Colonic mucosa (tissue), 4 donors: ENCODE results near the gene DPH2. TPM values are rescaled to one million over a fixed set of nuclear protein-coding genes. Genes with fewer than 3 reads are reported as not detected.
A peak's percentile ranks its signal among the peaks of the same experiment; 100 is the strongest.

Source experiments
- DNase-seq: peaks from one replicate; pipeline ENCODE4 v3.0.0-alpha.2; 2020
- H3K27ac ChIP-seq: fragments of 200-600 bp; one replicate; pipeline ENCODE4 v1.8.0; 2021
- H3K27me3 ChIP-seq: fragments of 200-600 bp; one replicate; pipeline ENCODE4 v1.8.0; 2021
- H3K36me3 ChIP-seq: fragments of 200-600 bp; one replicate; pipeline ENCODE4 v1.8.0; 2021
- H3K4me1 ChIP-seq: fragments of 200-600 bp; one replicate; pipeline ENCODE4 v1.8.0; 2021; ENCODE audit warnings: mild to moderate bottlenecking
- H3K4me3 ChIP-seq: fragments of 200-600 bp; one replicate; pipeline ENCODE4 v1.8.0; 2021
- H3K9ac ChIP-seq, 2 donors: one replicate each; pipeline ENCODE4 v1.7.0; 2013; ENCODE audit warnings: control low read depth in 2 of 2, low read depth in 2 of 2, low read length in 2 of 2
- H3K9me3 ChIP-seq: fragments of 200-600 bp; one replicate; pipeline ENCODE4 v1.8.0; 2021
- CTCF ChIP-seq: fragments of 200-600 bp; IDR thresholded peaks from one replicate; pipeline ENCODE4 v1.8.0; 2022; ENCODE audit warnings: antibody characterized with exemption, mild to moderate bottlenecking
- intact Hi-C: fragments of 100-400 bp; cut with DNase I; formaldehyde crosslinking; loops from one replicate; pipeline ENCODE4 v1.14.1; 2022
- total RNA-seq, 2 donors: library from RNA; stranded (reverse); fragmentation: NEBNext Ultra II Directional in 1 of 2; extraction: Animal tissue kit (Norgen Biotek cat#: 25700) in 1 of 2; gene quantifications; one replicate each; pipeline ENCODE4 v1.2.1, GENCODE V29; 2021
- donor health status: healthy.
- donor health status: DM: no; HTN: no; CAD: no.
- donor health status: DM: no; HTN: no; CAD: no.

The DPH2 gene
- total RNA-seq, 2 donors from 2014 or later = 11.5 to 43.1 TPM

- Histone ChIP-seq H3K4me1 (peaks cover 13% of the 10 kb centered on the region), H3K27ac (no peak overlapping the region), H3K27me3 (no peaks in the 10 kb centered on the region), H3K36me3 (no peaks in the 10 kb centered on the region), H3K9ac (no peak overlapping the region), H3K4me3 (no peak overlapping the region), H3K9me3 (no peaks in the 10 kb centered on the region)
- intact Hi-C loops = no loop called here
- no peak for DNase-seq
- no peak for TF ChIP-seq CTCF
These were observed 15.0 kb downstream of the DPH2 start for GRCh38 chr1:43984855-43985254.

- Histone ChIP-seq H3K27ac (no peak overlapping the region), H3K9me3 (no peaks in the 10 kb centered on the region), H3K4me1 (peaks cover 4% of the 10 kb centered on the region), H3K9ac (no peak overlapping the region), H3K36me3 (no peaks in the 10 kb centered on the region), H3K27me3 (no peaks in the 10 kb centered on the region), H3K4me3 (no peak overlapping the region)
- no peak for TF ChIP-seq CTCF
- intact Hi-C loops = no loop called here
- no peak for DNase-seq
These were observed 16.3 kb downstream of the DPH2 start for GRCh38 chr1:43985984-43986595.

GRCh38 chr1:43986712-43987111, 16.9 kb downstream of the DPH2 start:
- H3K27me3 ChIP-seq = no peaks in the 10 kb centered on the region
- DNase-seq = peak; percentile 79
- H3K4me3 ChIP-seq = no peak overlapping the region
- no peaks in the 10 kb centered on the region for H3K36me3 ChIP-seq
- H3K27ac ChIP-seq = no peak overlapping the region
- no peaks in the 10 kb centered on the region for H3K9me3 ChIP-seq
- intact Hi-C loops = no loop called here
- TF ChIP-seq CTCF = peak; percentile 34
- no peaks in the 10 kb centered on the region for H3K4me1 ChIP-seq
- H3K9ac ChIP-seq = peak overlapping the region in 1 of 2 donors; percentile 3

GRCh38 chr1:43987159-43987902, 17.5 kb downstream of the DPH2 start:
- TF ChIP-seq CTCF = no peak
- Histone ChIP-seq H3K4me1 (no peaks in the 10 kb centered on the region), H3K9me3 (no peaks in the 10 kb centered on the region), H3K36me3 (no peaks in the 10 kb centered on the region), H3K9ac (peak overlapping the region in 1 of 2 donors; percentile 3), H3K4me3 (no peak overlapping the region), H3K27me3 (no peaks in the 10 kb centered on the region), H3K27ac (peak overlapping the region; percentile 37)
- intact Hi-C loops = no loop called here
- no peak for DNase-seq

GRCh38 chr1:43990271-43991199, 20.7 kb downstream of the DPH2 start:
- TF ChIP-seq CTCF = no peak
- Histone ChIP-seq H3K4me3 (peak overlapping the region; percentile 76), H3K36me3 (no peaks in the 10 kb centered on the region), H3K9ac (peak overlapping the region; percentile 79 to 81), H3K27me3 (no peaks in the 10 kb centered on the region), H3K9me3 (no peaks in the 10 kb centered on the region), H3K27ac (peak overlapping the region; percentile 80), H3K4me1 (no peaks in the 10 kb centered on the region)
- intact Hi-C loops = no loop called here
- DNase-seq = peak; percentile 40
